SK-N-MC (cell line): Measurements from ENCODE around the gene BTBD19.
"Not testable (repeated sequence)": the region's sequence is repeated elsewhere in the genome, so short reads cannot be mapped to it uniquely, and the experiment has no call there.

ENCODE experiments used
- EZH2 ChIP-seq: fragments of 200-600 bp; sonication (generic); IDR thresholded peaks from one replicate; pipeline ENCODE4 v1.6.1; 2017; ENCODE audit warnings: antibody characterized with exemption
- POLR2AphosphoS5 ChIP-seq: IDR thresholded peaks from 2 replicates; pipeline ENCODE4 v1.6.1; 2012; ENCODE audit warnings: mild to moderate bottlenecking, low read depth, low read length, borderline replicate concordance

- not testable (repeated sequence) for TF ChIP-seq POLR2AphosphoS5, EZH2
These were observed 7.6 kb downstream of the BTBD19 start for GRCh38 chr1:44815926-44816325.
